Ascending aorta (tissue), 2 donors: Measurements from ENCODE around the gene MACROH2A1. TPM values are rescaled to one million over a fixed set of nuclear protein-coding genes. Genes with fewer than 3 reads are reported as not detected.
A peak's percentile ranks its signal among the peaks of the same experiment; 100 is the strongest.

ENCODE experiments used
- DNase-seq, 2 donors: peaks; one replicate each; pipeline ENCODE4 v3.0.0-alpha.2; 2019; ENCODE audit warnings: low spot score in 2 of 2
- H3K27ac ChIP-seq, 2 donors: fragments of 200-600 bp; sonication (generic); one replicate each; pipeline ENCODE4 v1.5.1; 2016 to 2017; ENCODE audit warnings: mild to moderate bottlenecking in 1 of 2
- H3K27me3 ChIP-seq: fragments of 200-600 bp; sonication (generic); one replicate; pipeline ENCODE4 v1.5.1; 2017
- H3K36me3 ChIP-seq, 2 donors: fragments of 200-600 bp; sonication (generic); one replicate each; pipeline ENCODE4 v1.5.1; 2016
- H3K4me1 ChIP-seq, 2 donors: fragments of 200-600 bp; sonication (generic); one replicate each; pipeline ENCODE4 v1.5.1; 2016 to 2017; ENCODE audit warnings: mild to moderate bottlenecking in 1 of 2
- H3K4me3 ChIP-seq, 2 donors: fragments of 200-600 bp; sonication (generic); one replicate each; pipeline ENCODE4 v1.5.1; 2016 to 2017; ENCODE audit warnings: mild to moderate bottlenecking in 1 of 2
- H3K9me3 ChIP-seq, 2 donors: fragments of 200-600 bp; sonication (generic); one replicate each; pipeline ENCODE4 v1.5.1; 2016
- intact Hi-C: fragments of 100-400 bp; cut with DNase I; formaldehyde crosslinking; loops from one replicate; pipeline ENCODE4 v1.15.1; 2023
- total RNA-seq: library from RNA; depleted of rRNA; stranded (reverse); fragments of >200 nt; gene quantifications from one replicate; pipeline ENCODE4 v1.1.0, GENCODE V29; 2016
- TF ChIP-seq, protein P1 (sequence below), 3 experiments: fragments of 200-600 bp in 2 of 3; fragments of 450-650 bp in 1 of 3; sonication (generic) in 2 of 3; IDR thresholded peaks; one replicate each; pipeline ENCODE4 v1.5.1; 2016 to 2019; ENCODE audit warnings: antibody characterized with exemption in 3 of 3, mild to moderate bottlenecking in 1 of 3, moderate library complexity in 1 of 3

The MACROH2A1 gene
- total RNA-seq, 1 donor from 2014 or later, result 216 TPM

DNA sequence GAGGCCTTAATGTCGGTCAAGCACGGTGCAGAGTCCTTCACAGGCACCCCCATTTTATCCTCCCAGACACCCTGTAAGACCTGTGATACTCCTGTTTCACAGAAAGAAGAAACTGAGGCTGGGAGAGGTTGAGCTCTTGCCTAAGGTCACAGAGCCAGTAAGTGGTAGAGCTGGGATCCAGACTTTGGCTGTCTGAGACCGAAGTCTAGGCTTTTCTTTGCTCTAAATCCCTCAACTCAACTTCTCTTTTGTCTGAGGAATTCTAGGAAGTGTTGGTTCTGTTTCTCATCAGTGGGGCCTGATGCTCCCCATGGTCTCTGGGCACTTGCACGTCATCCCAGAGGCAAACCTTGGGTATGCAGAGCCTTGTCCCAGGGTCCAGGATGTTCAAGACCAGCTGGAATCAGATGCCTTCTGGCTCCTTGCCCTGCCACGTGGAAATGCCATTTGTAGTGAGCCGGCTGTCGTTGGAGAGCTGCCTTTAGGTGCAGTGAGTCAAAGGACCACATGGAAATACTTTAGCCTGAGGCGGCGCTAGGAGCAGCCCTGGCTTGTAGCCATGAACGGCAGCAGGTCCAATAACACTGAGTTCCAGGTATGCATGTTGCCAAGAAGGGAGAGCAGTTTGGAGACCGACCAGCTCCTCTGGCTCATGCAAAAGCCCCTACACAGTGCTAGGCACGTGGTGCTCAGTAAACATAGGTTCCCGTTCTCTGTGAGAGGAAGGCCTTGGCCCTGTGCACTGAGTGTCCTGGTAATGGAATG is 38.9 kb upstream of the MACROH2A1 start:
- Histone ChIP-seq H3K27me3 (no peaks in the 10 kb centered on the region), H3K27ac (no peak overlapping the region), H3K4me3 (no peak overlapping the region), H3K36me3 (no peaks in the 10 kb centered on the region), H3K4me1 (peaks cover 0 to 8% of the 10 kb centered on the region in 2 donors), H3K9me3 (no peaks in the 10 kb centered on the region)
- DNase-seq, result peak in 1 of 2 donors; percentile 77
- intact Hi-C loops, result no loop called here
- TF ChIP-seq, protein P1, sequence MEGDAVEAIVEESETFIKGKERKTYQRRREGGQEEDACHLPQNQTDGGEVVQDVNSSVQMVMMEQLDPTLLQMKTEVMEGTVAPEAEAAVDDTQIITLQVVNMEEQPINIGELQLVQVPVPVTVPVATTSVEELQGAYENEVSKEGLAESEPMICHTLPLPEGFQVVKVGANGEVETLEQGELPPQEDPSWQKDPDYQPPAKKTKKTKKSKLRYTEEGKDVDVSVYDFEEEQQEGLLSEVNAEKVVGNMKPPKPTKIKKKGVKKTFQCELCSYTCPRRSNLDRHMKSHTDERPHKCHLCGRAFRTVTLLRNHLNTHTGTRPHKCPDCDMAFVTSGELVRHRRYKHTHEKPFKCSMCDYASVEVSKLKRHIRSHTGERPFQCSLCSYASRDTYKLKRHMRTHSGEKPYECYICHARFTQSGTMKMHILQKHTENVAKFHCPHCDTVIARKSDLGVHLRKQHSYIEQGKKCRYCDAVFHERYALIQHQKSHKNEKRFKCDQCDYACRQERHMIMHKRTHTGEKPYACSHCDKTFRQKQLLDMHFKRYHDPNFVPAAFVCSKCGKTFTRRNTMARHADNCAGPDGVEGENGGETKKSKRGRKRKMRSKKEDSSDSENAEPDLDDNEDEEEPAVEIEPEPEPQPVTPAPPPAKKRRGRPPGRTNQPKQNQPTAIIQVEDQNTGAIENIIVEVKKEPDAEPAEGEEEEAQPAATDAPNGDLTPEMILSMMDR (IDR thresholded peaks at IDR 0.05), result peak in 1 of 3 experiments; percentile 3

DNA sequence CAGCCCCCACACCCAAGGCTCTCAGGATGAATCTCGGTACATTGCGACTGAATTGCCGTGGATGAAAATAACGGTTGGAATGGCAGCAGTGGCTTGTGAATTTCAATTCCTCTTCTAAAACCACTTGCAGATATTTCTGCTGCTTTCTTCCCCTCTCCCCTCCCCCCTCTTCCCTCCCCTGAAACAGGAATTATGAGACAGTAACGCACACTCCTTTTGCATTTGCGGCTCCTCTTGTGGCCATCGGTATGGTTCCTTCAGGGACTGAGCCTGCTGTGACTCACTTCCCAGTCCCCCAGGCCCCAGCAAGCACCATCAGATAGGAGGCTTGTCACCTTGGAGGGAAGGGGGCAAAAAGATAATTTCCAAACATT is 38.4 kb upstream of the MACROH2A1 start:
- TF ChIP-seq, protein P1 (IDR thresholded peaks at IDR 0.05), result no peak
- no peaks in the 10 kb centered on the region for H3K27me3 ChIP-seq
- DNase-seq, result no peak
- intact Hi-C loops, result no loop called here
- H3K9me3 ChIP-seq, result no peaks in the 10 kb centered on the region
- H3K4me3 ChIP-seq, result no peak overlapping the region
- H3K4me1 ChIP-seq, result peaks cover 0 to 8% of the 10 kb centered on the region in 2 donors
- H3K36me3 ChIP-seq, result no peaks in the 10 kb centered on the region
- no peak overlapping the region for H3K27ac ChIP-seq

DNA sequence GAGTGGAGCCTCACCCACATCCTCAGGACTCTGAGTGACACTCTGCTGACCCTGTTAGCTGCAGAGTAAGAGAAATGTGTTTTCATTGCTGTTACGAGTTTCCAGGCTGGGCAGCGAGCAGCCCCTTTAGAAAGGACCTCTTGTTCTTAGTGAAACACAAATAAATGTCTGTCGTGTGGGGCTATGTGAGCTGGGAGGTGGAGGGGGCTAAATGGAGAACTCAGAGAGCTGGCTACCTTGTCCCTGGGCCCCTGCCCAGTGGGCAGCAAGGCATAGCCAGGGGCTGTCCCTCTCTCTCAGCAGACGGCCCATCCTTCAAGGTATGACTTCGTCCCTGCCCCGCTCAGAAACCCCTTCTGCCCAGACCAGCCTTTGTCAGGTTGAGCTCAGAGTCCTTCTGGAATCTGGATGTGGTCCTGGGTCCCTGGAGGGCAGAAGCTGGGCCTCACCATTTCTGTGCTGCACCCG is 38.0 kb upstream of the MACROH2A1 start:
- H3K4me1 ChIP-seq, result peaks cover 0 to 8% of the 10 kb centered on the region in 2 donors
- H3K4me3 ChIP-seq, result no peak overlapping the region
- H3K9me3 ChIP-seq, result no peaks in the 10 kb centered on the region
- no peak for DNase-seq
- H3K27me3 ChIP-seq, result no peaks in the 10 kb centered on the region
- H3K27ac ChIP-seq, result no peak overlapping the region
- TF ChIP-seq, protein P1 (IDR thresholded peaks at IDR 0.05), result no peak
- H3K36me3 ChIP-seq, result no peaks in the 10 kb centered on the region
- intact Hi-C loops, result no loop called here

DNA sequence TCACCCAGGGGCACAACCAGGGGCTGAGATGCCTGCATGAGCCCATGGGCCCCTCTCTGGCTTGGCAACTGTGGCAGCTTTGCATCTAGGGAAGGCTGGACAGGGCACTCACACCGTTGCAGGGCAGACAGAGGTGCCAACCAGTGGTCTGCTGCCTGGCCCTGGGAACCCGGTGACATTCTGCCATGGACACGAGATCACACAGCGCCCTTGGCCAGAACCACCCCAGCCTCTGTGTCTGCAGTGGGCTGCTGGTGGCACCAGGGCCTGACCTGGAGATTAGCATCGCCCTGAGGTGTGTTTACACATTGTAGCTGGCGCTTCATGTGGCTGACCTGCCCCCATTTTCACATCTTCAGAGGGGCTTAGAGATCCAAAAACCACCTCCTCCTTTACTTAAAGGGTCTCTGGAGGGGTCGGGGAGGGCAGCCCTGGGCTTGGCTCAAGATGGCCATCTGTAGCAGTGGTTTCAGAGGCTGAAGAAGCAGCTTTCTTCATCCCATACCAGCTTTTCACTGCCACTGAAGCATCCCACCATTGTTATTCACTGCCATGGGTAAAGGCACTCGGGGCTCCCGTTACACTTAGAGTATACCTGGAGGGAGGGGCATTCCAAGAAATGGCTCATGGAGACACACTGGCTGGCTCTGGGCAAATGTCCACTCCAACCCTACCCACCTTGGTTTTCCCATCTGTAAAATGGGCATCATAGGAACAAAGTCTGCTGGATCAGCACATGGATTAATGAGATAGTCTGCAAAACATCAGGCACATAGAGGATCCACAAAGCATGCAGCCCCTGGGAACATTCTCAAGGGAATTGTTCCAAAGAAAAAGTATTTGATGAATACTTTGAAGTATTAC is 36.7 kb upstream of the MACROH2A1 start:
- peaks cover 0 to 8% of the 10 kb centered on the region in 2 donors for H3K4me1 ChIP-seq
- H3K27me3 ChIP-seq, result no peaks in the 10 kb centered on the region
- no peak overlapping the region for H3K4me3 ChIP-seq
- no peak for DNase-seq
- TF ChIP-seq, protein P1 (IDR thresholded peaks at IDR 0.05), result no peak
- H3K9me3 ChIP-seq, result no peaks in the 10 kb centered on the region
- no peak overlapping the region for H3K27ac ChIP-seq
- intact Hi-C loops, result no loop called here
- H3K36me3 ChIP-seq, result no peaks in the 10 kb centered on the region

DNA sequence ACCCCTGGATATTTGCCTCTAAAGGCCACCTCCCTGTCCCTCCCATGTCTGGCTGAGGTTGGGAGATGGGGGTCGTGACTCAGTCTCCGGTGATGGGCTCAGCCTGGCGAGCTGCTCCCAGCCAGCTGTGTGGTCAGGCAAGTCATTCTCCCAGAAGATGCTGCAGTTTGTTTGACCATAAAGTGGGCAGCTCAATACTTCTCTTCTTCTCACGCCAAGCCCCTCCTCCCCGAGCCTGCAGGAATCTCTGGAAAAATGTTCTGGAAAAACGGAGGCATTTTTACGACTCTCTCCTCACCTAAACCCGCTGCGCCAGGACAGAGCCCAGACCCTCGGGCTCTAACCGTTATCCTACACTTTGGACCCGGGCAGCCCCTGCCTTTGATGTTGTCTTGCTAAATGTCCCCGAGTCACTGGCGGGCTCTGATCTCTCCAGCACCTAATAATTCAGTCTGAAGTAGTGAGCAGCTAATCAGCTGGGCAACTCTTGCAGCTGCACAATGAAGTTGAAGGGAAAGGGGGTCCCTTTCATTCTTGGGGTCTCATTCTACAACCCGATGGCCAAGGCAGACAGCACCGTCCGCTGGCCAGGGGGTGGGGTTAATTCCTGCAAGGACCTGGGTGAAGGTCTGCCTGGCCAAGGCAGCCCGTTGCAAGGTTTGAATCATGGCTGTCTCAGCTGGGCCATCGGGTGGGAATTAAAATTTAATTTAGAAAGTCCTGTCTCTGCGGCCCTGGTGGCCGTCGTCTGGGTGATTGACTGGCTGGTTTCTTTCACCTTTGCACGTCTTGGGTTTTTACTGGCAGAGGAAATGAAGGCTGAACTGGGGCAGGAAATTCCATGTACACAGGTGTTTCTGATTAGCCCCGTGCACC is 35.8 kb upstream of the MACROH2A1 start:
- no peak overlapping the region for H3K27ac ChIP-seq
- no peaks in the 10 kb centered on the region for H3K36me3 ChIP-seq
- H3K4me1 ChIP-seq, result peaks cover 0 to 9% of the 10 kb centered on the region in 2 donors
- no peak overlapping the region for H3K4me3 ChIP-seq
- peak in 1 of 2 donors; percentile 50 for DNase-seq
- intact Hi-C loops, result no loop called here
- no peaks in the 10 kb centered on the region for H3K27me3 ChIP-seq
- TF ChIP-seq, protein P1 (IDR thresholded peaks at IDR 0.05), result no peak
- no peaks in the 10 kb centered on the region for H3K9me3 ChIP-seq
